ENCODE measurements around the gene MRPL12.
"Not testable (repeated sequence)": the region's sequence is repeated elsewhere in the genome, so short reads cannot be mapped to it uniquely, and the experiment has no call there.

MRPL12 gene

GRCh38 chr17:81717766-81718089 lies 14.6 kb downstream of the MRPL12 start:
- no peak for DNase-seq

- DNase-seq: no peak
These were observed 16.5 kb downstream of the MRPL12 start for GRCh38 chr17:81719410-81720266.

DNA sequence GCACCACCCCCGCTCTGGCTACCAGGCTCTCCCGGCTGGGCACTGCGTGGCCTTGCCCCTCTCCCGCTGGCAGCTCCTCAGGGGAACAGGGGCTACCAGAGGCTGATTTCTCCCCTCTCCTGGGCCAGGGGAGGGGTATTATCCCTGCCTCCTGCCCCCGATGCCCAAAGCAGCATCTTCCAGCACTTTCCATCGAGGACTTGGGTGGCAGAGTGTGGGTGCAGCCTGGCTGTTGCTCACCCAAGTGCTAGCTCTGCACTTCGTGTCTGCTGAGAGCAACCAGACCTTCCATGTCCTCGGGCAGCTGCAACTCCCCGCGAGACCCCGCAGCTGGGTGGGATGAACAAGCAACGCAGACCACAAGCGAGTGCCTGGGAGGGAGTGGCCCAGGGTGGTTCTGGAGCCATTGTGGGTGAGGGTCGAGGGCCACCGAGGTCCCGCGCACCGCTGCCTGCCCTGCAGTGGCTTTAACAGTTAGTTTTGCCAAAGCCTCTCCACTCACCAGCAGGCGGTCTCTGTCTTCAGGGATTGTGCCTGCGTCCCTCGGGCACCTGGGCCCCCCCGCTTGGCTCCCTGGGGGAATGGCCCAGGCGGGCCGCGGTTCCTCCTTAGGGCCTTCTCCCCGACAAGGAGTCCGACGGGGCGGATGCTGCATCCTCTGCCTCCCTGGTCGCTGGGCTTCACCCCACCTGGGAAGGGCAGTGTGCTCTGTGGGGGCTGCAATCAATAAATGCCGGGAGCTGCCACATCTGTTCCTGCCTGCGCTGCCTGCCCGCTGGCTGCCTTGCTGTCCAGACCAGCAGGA lies 17.3 kb downstream of the MRPL12 start:
- no peak for DNase-seq

DNA sequence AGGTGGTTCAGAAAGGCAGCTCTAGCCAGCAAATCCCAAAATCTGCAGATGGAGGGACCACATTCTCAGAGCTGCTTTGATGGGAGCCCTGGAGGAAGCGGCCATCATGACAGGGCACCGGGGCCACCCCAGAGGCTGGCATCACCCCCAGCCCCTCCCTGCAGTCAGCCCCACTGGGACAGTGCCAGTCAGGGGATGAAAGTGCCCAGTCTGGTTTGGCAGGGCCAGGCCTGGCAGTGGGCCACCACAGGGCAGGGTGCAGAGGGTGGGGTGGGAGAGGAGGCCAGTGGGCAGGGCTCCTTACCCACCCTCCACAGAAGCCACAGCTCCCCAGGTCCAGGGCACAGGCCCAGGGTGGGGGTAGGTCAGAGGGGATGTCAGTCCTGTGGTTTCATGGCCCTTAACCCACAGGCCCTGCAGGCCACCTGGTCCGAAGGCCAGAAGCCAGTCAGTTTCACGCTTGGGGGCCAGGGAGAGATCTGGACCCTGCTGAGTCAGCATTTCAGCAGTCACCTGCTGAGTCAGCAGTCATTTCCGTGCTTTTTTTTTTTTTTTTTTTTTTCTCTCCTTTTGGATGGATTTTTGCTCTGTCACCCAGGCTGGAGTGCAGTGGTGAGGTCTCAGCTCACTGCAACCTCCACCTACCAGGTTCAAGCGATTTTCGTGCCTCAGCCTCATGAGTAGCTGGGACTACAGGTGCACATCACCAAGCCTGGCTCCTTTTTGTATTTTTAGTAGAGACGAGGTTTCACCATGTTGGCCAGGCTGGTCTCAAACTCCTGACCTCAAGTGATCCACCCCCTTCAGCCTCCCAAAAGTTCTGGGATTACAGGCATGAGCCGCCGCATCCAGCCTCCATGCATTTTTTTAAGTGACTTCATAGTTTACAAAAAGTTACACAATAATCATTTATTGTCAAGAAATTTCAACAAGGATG lies 19.3 kb downstream of the MRPL12 start:
- DNase-seq: no peak

GRCh38 chr17:81723651-81724209 lies 20.6 kb downstream of the MRPL12 start:
- DNase-seq: no peak

DNA sequence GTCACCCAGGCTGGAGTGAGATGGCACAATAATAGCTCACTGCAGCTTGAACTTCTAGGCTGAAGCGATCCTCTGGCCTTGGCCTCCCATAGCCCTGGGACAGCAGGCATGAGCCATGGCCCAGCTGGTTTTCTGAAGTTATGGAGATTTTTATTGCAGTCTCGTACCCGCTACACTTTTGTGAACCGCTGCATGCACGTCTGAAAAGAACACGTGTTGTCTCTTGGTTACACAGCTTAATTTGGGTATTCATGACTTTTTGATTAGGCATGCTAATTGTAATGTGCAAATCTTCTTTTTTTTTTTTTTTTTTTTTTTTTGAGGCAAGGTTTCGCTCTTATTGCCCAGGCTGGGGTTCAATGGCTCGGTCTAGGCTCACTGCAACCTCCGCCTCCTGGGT lies 22.3 kb downstream of the MRPL12 start:
- DNase-seq: no peak

- DNase-seq: no peak
These were observed 22.8 kb downstream of the MRPL12 start for GRCh38 chr17:81726004-81726403.

GRCh38 chr17:81727324-81728031 lies 24.3 kb downstream of the MRPL12 start:
- DNase-seq: no peak

DNA sequence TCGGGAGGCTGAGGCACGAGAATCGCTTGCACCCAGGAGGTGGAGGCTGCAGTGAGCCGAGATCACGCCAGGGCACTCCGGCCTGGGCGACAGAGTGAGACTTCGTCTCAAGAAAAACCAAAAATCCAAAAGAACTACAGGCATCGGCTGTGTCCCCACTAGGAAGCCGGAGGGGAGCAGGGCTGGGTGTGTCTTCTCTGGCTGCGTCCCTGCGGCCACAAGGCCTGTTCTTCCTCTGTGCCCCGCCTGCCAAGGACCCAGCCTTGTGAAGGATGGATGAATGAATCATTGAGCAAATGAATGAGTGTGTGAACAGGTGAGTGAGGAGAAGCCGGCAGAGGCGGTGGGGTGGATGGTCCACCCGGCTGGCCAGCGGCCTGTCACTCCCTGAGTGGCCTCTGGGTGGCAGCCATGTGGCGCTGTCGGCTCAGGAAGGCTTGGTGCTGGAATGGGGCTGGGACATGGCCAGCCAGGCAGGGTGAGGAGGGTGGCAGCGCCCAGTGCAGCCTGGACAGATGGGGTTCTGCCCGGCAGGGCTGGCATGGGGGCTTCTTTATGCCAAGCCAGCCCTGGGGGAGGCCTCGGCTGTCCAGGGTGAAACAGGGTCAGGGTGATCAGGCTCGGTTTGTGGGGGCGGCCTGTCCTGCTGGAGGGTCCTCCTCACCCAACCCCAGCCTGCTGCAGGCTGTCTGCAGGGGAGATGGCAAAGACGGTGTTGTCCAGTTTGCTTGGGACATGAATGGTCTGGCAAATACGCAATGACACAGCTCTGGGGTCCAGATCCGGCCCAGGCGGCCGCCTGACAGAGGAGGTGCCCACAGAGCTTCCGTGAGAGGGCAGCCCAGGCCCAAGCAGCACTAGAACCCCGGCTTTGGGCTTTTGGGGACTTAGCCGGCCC lies 30.6 kb downstream of the MRPL12 start:
- DNase-seq: peak; percentile 41

DNA sequence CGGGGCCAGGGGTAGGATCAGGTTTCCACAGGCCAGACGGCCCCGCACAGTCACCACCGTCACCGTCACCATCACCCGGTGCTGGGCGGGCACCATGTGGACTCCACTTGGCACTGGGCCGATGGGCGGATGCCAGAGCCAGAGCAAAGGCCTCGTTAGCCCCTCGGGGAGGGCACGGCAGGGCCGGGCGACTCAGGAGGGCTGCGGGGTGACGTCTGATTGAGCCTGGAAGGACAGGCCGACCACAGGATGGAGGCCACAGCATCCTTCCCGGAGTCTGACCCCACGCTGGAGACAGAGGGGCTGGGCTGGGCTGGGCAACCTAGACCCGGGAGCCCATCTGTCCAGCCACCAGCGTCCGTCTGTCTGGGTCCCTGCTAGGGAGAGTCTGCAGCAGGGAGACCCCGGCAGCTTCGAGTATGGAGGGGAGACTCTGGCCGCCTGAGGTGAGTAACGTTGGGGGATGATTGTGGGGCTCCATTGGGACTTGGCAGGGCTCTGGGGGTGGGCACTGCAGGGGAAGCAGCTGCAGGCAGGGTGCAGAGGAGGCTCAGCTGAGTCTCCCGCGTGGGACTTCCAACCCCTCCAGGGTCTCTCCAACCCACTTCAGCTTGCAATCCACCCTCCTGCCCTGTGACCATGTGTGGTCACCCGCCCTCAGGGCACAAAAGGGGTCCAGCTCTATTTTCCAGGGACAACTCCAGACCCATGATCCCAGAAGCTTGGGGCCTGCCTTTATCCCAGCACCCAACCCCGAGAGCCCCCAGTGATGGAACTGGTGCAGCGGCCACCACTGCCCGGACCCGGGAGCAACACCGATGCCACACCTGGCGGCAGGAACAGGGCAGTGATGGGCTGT lies 31.5 kb downstream of the MRPL12 start:
- DNase-seq: no peak

DNA sequence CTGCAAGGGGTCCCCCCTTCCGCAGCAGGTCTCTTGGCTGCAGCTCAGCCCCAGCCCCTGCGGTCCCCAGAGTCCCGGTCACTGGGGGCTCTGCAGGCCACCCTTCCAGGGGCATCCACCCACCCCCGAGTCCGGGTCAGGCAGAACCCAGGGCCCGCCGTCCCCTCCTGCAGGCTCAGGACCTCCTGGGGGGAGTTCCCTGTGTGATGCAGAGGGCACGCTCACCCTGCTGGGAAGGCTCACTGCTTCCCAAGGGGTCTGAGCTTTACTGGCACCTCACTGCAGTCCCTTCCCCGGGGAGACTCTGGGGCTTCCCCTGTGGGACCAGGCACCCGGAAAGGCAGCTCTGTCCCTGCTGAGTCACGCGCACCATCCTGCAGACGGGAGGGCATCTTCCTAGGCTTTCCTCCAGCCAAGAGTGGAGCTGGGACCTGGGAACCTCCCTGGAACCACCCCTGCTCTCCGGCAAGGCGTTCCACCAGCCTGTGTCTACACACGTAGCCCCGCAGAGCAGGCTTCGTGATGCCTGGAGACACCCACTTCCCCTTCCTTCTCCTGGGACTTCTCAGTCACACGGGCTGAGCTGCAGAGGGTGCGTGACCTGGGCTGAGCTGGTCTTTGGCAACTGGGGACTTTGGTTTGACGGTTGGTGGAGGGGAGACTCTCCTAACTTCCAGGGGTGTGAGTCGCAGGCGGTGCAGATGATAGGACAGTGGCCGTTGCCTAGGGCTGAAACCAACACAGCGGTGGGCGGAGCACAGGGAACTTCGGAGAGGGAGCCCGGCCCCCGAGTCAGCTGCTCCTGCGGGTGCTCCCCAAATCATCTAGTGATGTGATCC lies 32.3 kb downstream of the MRPL12 start:
- no peak for DNase-seq

GRCh38 chr17:81737947-81738800 lies 35.0 kb downstream of the MRPL12 start:
- no peak for DNase-seq

GRCh38 chr17:81738801-81739393 lies 35.7 kb downstream of the MRPL12 start:
- no peak for DNase-seq

- DNase-seq: not testable (repeated sequence)
These were observed 36.4 kb downstream of the MRPL12 start for GRCh38 chr17:81739593-81739992.

- no peak for DNase-seq
These were observed 37.3 kb downstream of the MRPL12 start for GRCh38 chr17:81740395-81740961.

DNA sequence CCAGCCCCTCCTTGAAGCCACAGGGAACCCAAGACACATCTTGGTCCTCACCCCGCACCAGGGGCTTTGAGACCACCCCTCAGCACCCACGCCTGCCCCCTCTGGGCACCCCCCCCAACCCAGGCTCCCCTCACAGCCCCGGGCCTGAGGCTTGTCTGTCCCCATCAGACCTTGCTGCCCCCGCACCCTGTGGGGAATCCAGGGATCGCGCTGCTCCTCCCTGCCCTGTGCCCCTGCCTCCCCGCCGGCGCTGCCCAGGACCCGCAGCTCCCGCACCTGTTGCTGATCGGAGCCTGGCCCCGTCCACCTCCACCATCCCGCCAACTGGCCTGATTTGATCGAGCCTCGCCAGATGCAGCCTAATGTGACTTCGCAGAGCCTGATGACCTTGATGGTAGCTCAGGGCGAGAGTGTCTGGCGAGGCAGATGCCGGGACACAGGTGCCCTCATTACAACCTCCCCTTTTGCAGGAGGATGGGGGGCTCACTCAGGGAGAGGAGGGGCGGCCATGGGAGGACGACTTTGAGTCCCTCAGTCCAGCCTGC lies 38.0 kb downstream of the MRPL12 start:
- no peak for DNase-seq

All from central memory CD4-positive, alpha-beta T cell (primary cell).